ENCODE data around the gene ZNF484.
"Not testable (repeated sequence)": the region's sequence is repeated elsewhere in the genome, so short reads cannot be mapped to it uniquely, and the experiment has no call there.

The ZNF484 gene

GRCh38 chr9:92850898-92851297, 26.9 kb downstream of the ZNF484 start:
- Histone ChIP-seq H3K27me3 (ENCODE audit: control insufficient read depth, low read length) (no peaks in the 10 kb centered on the region), H3K27ac (ENCODE audit: low read depth, low read length) (no peak overlapping the region), H3K4me3 (ENCODE audit: low read length) (no peak overlapping the region), H3K36me3 (ENCODE audit: control insufficient read depth, low read length) (peaks cover 71% of the 10 kb centered on the region), H3K9me2 (replicated peaks; ENCODE audit: control insufficient read depth, low read length) (no peaks in the 10 kb centered on the region), H3K79me2 (ENCODE audit: control insufficient read depth, low read length) (no peaks in the 10 kb centered on the region), H3K9me3 (ENCODE audit: control insufficient read depth, insufficient read depth, low read length) (peaks cover 27% of the 10 kb centered on the region), H3K4me2 (ENCODE audit: low read length) (no peak overlapping the region), H3F3A (ENCODE audit: control insufficient read depth, insufficient read depth) (no peaks in the 10 kb centered on the region), H3K4me1 (ENCODE audit: control insufficient read depth, low read length) (no peaks in the 10 kb centered on the region), H4K20me1 (ENCODE audit: control insufficient read depth, insufficient read depth, low read depth, low read length) (no peaks in the 10 kb centered on the region)
- TF ChIP-seq EZH2phosphoT487 (IDR thresholded peaks at IDR 0.05; ENCODE audit: borderline replicate concordance, low read length) (no peak), CTCF (IDR thresholded peaks at IDR 0.05; ENCODE audit: low read depth, low read length, poor library complexity, severe bottlenecking) (no peak)

GRCh38 chr9:92848740-92849139, 29.1 kb downstream of the ZNF484 start:
- peaks cover 34% of the 10 kb centered on the region for H3K9me3 ChIP-seq (ENCODE audit: control insufficient read depth, insufficient read depth, low read length)
- H3K4me3 ChIP-seq (ENCODE audit: low read length); H3K9me2 ChIP-seq (replicated peaks; ENCODE audit: control insufficient read depth, low read length); H3F3A ChIP-seq (ENCODE audit: control insufficient read depth, insufficient read depth); H3K79me2 ChIP-seq (ENCODE audit: control insufficient read depth, low read length); H4K20me1 ChIP-seq (ENCODE audit: control insufficient read depth, insufficient read depth, low read depth, low read length); H3K4me1 ChIP-seq (ENCODE audit: control insufficient read depth, low read length); H3K4me2 ChIP-seq (ENCODE audit: low read length); H3K27ac ChIP-seq (ENCODE audit: low read depth, low read length); H3K27me3 ChIP-seq (ENCODE audit: control insufficient read depth, low read length): not testable (repeated sequence)
- H3K36me3 ChIP-seq (ENCODE audit: control insufficient read depth, low read length), result peaks cover 62% of the 10 kb centered on the region

GRCh38 chr9:92846662-92847145, 31.1 kb downstream of the ZNF484 start:
- Histone ChIP-seq H3K4me2 (ENCODE audit: low read length) (no peak overlapping the region), H3F3A (ENCODE audit: control insufficient read depth, insufficient read depth) (no peaks in the 10 kb centered on the region), H3K4me1 (ENCODE audit: control insufficient read depth, low read length) (no peaks in the 10 kb centered on the region), H3K27ac (ENCODE audit: low read depth, low read length) (no peak overlapping the region), H3K9me3 (ENCODE audit: control insufficient read depth, insufficient read depth, low read length) (peaks cover 34% of the 10 kb centered on the region), H3K9me2 (replicated peaks; ENCODE audit: control insufficient read depth, low read length) (no peaks in the 10 kb centered on the region), H3K36me3 (ENCODE audit: control insufficient read depth, low read length) (peaks cover 51% of the 10 kb centered on the region), H3K79me2 (ENCODE audit: control insufficient read depth, low read length) (no peaks in the 10 kb centered on the region), H4K20me1 (ENCODE audit: control insufficient read depth, insufficient read depth, low read depth, low read length) (no peaks in the 10 kb centered on the region), H3K4me3 (ENCODE audit: low read length) (no peak overlapping the region), H3K27me3 (ENCODE audit: control insufficient read depth, low read length) (no peaks in the 10 kb centered on the region)
- TF ChIP-seq EZH2phosphoT487 (IDR thresholded peaks at IDR 0.05; ENCODE audit: borderline replicate concordance, low read length) (no peak), CTCF (IDR thresholded peaks at IDR 0.05; ENCODE audit: low read depth, low read length, poor library complexity, severe bottlenecking) (no peak)

- not testable (repeated sequence) for H3K9me2 ChIP-seq (replicated peaks; ENCODE audit: control insufficient read depth, low read length); H3K27me3 ChIP-seq (ENCODE audit: control insufficient read depth, low read length); H3K9me3 ChIP-seq (ENCODE audit: control insufficient read depth, insufficient read depth, low read length); H3K4me2 ChIP-seq (ENCODE audit: low read length); H3F3A ChIP-seq (ENCODE audit: control insufficient read depth, insufficient read depth); H3K4me3 ChIP-seq (ENCODE audit: low read length); H3K36me3 ChIP-seq (ENCODE audit: control insufficient read depth, low read length); H3K4me1 ChIP-seq (ENCODE audit: control insufficient read depth, low read length); H3K27ac ChIP-seq (ENCODE audit: low read depth, low read length); H3K79me2 ChIP-seq (ENCODE audit: control insufficient read depth, low read length); H4K20me1 ChIP-seq (ENCODE audit: control insufficient read depth, insufficient read depth, low read depth, low read length)
These were observed 39.4 kb downstream of the ZNF484 start for GRCh38 chr9:92838411-92838810.

Data from DOHH2 (cell line).